Neural crest cell (in vitro differentiated cells): ENCODE measurements around the gene FBRS. TPM values are rescaled to one million over a fixed set of nuclear protein-coding genes. Genes with fewer than 3 reads are reported as not detected.

Experiments
- DNase-seq: peaks from one replicate; pipeline ENCODE4 v3.0.0; 2021; ENCODE audit warnings: low read depth, mixed read lengths, low spot score
- H3K27ac Mint-ChIP-seq: one replicate; pipeline ENCODE4 v1.8.0; 2021; ENCODE audit warnings: mild to moderate bottlenecking, mixed read lengths; ENCODE audit not compliant: unreplicated experiment
- H3K27me3 Mint-ChIP-seq: 2 replicates; pipeline ENCODE4 v1.8.0; 2021; ENCODE audit warnings: low read depth, mild to moderate bottlenecking, mixed read lengths
- H3K36me3 Mint-ChIP-seq: 2 replicates; pipeline ENCODE4 v1.8.0; 2021; ENCODE audit warnings: low read depth, mild to moderate bottlenecking, mixed read lengths
- H3K4me1 Mint-ChIP-seq: 2 replicates; pipeline ENCODE4 v1.8.0; 2021; ENCODE audit warnings: mixed read lengths
- H3K4me3 Mint-ChIP-seq: one replicate; pipeline ENCODE4 v1.8.0; 2021; ENCODE audit warnings: mild to moderate bottlenecking, mixed read lengths
- H3K9me3 Mint-ChIP-seq: 2 replicates; pipeline ENCODE4 v1.8.0; 2021; ENCODE audit warnings: mixed read lengths
- total RNA-seq: library from RNA; stranded (reverse); gene quantifications from 2 replicates; pipeline ENCODE4 v1.2.1, GENCODE V29; 2021
- TF ChIP-seq, protein P1 (sequence below): fragments of 200-600 bp; sonication (generic); conservative IDR thresholded peaks from 2 replicates; pipeline ENCODE4 v1.5.0; 2021; ENCODE audit warnings: antibody characterized with exemption, mild to moderate bottlenecking

Gene FBRS
- total RNA-seq, 1 donor from 2014 or later = 67.1 TPM

DNA sequence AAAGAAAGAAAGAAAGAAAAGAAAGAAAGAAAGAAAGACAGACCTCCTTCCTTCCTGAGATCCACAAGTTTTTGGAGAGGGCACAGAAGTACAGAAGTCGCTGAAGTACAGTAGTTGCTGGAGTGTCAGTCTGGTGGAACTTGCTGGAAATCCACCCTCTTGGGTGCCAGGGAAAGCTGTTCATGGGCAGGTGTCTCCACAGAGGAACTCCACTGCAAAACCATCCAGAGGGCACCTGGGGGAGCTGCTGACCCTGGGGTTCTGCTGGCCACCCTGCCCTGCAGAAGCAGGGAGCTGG, 11.0 kb upstream of the FBRS start:
- no peak overlapping the region for H3K27ac Mint-ChIP-seq
- TF ChIP-seq, protein P1, sequence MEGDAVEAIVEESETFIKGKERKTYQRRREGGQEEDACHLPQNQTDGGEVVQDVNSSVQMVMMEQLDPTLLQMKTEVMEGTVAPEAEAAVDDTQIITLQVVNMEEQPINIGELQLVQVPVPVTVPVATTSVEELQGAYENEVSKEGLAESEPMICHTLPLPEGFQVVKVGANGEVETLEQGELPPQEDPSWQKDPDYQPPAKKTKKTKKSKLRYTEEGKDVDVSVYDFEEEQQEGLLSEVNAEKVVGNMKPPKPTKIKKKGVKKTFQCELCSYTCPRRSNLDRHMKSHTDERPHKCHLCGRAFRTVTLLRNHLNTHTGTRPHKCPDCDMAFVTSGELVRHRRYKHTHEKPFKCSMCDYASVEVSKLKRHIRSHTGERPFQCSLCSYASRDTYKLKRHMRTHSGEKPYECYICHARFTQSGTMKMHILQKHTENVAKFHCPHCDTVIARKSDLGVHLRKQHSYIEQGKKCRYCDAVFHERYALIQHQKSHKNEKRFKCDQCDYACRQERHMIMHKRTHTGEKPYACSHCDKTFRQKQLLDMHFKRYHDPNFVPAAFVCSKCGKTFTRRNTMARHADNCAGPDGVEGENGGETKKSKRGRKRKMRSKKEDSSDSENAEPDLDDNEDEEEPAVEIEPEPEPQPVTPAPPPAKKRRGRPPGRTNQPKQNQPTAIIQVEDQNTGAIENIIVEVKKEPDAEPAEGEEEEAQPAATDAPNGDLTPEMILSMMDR = no peak
- no peak overlapping the region for H3K4me3 Mint-ChIP-seq
- no peaks in the 10 kb centered on the region for H3K27me3 Mint-ChIP-seq
- peaks cover 17% of the 10 kb centered on the region for H3K4me1 Mint-ChIP-seq
- peaks cover 3% of the 10 kb centered on the region for H3K9me3 Mint-ChIP-seq
- no peaks in the 10 kb centered on the region for H3K36me3 Mint-ChIP-seq
- no peak for DNase-seq

- Mint-ChIP-seq H3K36me3 (no peaks in the 10 kb centered on the region), H3K27me3 (no peaks in the 10 kb centered on the region)
- TF ChIP-seq, protein P1 = no peak
Observed at GRCh38 chr16:30649725-30650368, 8.4 kb upstream of the FBRS start.

GRCh38 chr16:30650369-30651123, 7.7 kb upstream of the FBRS start, which contains the start of gene PRR14:
Gene PRR14 (plus strand): TSS chr16:30650960. CDS start chr16:30651646, 686 bp downstream.
- H3K9me3 Mint-ChIP-seq = peaks cover 3% of the 10 kb centered on the region
- TF ChIP-seq, protein P1 = peak; percentile 23
- H3K36me3 Mint-ChIP-seq = no peaks in the 10 kb centered on the region
- peak within 1 kb of the TSS; percentile 100 for H3K4me3 Mint-ChIP-seq
- H3K4me1 Mint-ChIP-seq = peaks cover 26% of the 10 kb centered on the region
- peak within 1 kb of the TSS; percentile 99 for H3K27ac Mint-ChIP-seq
- peak; percentile 96 for DNase-seq
- H3K27me3 Mint-ChIP-seq = no peaks in the 10 kb centered on the region

More at GRCh38 chr16:30649725-30650368, 8.4 kb upstream of the FBRS start:
- Mint-ChIP-seq H3K9me3 (peaks cover 3% of the 10 kb centered on the region), H3K4me1 (peaks cover 26% of the 10 kb centered on the region), H3K4me3 (peak overlapping the region; percentile 100), H3K27ac (peak overlapping the region; percentile 99)
- DNase-seq = no peak

DNA sequence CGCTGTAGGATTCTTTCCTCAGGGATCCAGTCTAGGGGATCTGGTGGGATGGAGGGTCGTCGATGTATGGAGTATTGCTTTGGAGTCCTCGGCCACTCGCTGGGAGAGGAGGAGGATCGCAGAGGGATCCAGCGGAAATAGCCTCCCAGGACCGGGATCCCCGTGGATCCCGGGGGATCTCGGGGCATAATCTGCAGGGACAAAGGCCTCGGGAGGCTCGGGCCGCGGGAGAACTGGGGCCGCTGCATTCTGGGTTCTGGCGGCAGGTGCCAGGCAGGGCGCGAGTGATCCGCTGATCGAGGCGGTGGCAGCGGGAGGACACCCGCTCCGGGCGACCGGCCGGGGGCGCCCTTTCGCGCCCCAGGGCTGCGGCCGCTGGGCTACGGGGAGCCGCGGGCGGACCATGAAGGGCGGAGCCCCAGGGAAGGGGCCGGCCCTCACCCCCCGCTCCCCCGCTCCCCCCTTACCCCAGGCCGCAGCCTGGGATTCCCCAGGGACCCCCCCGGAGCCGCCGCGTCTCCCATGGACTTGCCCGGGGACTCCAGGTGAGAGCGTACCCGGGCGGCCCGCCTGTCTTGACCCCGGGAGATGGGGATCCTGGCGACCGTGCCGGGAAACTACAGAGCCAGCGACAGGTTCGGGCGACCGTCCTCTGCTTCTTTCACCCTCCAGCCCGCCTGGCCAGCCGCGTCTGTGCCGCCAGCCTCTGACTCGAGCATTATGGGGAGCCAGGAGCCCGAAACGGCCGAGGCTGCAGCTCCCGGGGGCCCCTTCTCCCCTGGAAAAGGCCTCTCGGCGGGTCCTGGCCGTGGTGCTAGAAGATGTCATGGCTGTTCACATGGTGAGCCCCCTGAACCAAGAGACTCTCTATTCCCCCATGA, 6.9 kb upstream of the FBRS start:
- DNase-seq = peak; percentile 42
- Mint-ChIP-seq H3K4me3 (peak overlapping the region; percentile 100), H3K9me3 (peaks cover 3% of the 10 kb centered on the region), H3K27me3 (no peaks in the 10 kb centered on the region), H3K36me3 (no peaks in the 10 kb centered on the region), H3K27ac (peak overlapping the region; percentile 99), H3K4me1 (peaks cover 29% of the 10 kb centered on the region)
- TF ChIP-seq, protein P1 = peak; percentile 69

DNA sequence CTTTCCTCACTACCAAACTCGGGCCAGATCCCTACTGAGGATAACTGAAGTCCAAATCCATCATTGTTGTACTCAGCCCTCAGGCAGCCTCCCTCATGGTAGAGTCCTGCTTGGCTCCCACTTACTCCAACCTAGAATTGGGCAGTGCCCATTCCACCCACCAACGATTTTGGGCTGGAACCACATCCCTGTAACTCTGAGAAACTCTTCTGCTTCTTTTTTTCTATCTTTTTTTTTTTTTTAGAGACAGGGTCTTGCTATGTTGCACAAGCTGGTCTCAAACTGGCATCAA, 6.3 kb upstream of the FBRS start:
- H3K27ac Mint-ChIP-seq = peak overlapping the region; percentile 82
- H3K36me3 Mint-ChIP-seq = no peaks in the 10 kb centered on the region
- TF ChIP-seq, protein P1 = no peak
- H3K27me3 Mint-ChIP-seq = no peaks in the 10 kb centered on the region
- peaks cover 31% of the 10 kb centered on the region for H3K4me1 Mint-ChIP-seq
- peaks cover 3% of the 10 kb centered on the region for H3K9me3 Mint-ChIP-seq
- DNase-seq = no peak
- H3K4me3 Mint-ChIP-seq = peak overlapping the region; percentile 85
